ENCODE measurements around the gene SDK1.

The SDK1 gene

DNA sequence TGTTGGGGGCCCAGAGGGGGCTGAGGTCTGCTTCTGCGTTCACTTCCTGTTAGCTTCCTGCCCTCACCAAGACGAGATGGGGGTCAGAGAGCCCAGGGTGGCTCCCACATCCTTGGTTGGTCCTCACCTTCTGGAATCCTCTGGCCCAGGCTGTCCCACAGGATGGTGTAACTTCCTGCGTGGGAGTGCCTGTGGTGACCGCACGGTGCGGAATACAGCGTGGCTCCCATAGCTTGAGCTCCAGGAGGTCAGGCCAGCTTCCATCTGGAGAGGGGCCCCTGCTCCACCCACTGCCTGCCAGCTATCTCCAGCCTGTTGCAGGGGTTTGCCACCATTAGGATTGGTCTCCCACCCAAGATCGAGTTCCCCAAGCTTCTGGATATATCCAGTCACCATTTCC, 699.9 kb downstream of the SDK1 start:
- H3K27ac ChIP-seq: no peak overlapping the region
- no peak for TF ChIP-seq ZFX (IDR thresholded peaks at IDR 0.05)
- TF ChIP-seq, protein P1, sequence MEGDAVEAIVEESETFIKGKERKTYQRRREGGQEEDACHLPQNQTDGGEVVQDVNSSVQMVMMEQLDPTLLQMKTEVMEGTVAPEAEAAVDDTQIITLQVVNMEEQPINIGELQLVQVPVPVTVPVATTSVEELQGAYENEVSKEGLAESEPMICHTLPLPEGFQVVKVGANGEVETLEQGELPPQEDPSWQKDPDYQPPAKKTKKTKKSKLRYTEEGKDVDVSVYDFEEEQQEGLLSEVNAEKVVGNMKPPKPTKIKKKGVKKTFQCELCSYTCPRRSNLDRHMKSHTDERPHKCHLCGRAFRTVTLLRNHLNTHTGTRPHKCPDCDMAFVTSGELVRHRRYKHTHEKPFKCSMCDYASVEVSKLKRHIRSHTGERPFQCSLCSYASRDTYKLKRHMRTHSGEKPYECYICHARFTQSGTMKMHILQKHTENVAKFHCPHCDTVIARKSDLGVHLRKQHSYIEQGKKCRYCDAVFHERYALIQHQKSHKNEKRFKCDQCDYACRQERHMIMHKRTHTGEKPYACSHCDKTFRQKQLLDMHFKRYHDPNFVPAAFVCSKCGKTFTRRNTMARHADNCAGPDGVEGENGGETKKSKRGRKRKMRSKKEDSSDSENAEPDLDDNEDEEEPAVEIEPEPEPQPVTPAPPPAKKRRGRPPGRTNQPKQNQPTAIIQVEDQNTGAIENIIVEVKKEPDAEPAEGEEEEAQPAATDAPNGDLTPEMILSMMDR (conservative IDR thresholded peaks at IDR 0.05): no peak

- H3K27ac ChIP-seq: no peak overlapping the region
Observed at GRCh38 chr7:4001742-4002141, 700.7 kb downstream of the SDK1 start.

DNA sequence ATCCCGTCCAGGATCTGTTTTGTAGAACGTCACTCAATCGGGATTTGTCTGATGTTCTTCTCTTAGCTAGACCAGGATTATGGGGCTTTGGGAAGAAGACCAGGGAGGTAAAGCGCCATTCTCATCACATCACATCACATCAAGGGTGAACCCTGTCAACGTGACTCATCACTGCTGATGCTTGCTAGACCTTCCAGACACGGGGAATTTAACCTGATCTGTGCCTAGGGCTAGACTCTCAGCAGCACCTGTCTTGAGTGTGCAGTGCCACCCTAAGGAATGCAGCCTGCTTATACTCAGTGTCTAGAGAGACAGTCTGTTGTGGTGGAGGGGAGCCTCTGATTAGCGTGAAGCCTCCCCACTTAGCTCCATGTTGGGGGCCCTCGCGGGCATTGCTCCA, 702.5 kb downstream of the SDK1 start:
- no peak overlapping the region for H3K27ac ChIP-seq
- no peak for TF ChIP-seq ZFX (IDR thresholded peaks at IDR 0.05)
- TF ChIP-seq, protein P1 (conservative IDR thresholded peaks at IDR 0.05): no peak

More at GRCh38 chr7:4001742-4002141, 700.7 kb downstream of the SDK1 start:
- TF ChIP-seq, protein P1 (conservative IDR thresholded peaks at IDR 0.05): no peak
- no peak for TF ChIP-seq ZFX (IDR thresholded peaks at IDR 0.05)

DNA sequence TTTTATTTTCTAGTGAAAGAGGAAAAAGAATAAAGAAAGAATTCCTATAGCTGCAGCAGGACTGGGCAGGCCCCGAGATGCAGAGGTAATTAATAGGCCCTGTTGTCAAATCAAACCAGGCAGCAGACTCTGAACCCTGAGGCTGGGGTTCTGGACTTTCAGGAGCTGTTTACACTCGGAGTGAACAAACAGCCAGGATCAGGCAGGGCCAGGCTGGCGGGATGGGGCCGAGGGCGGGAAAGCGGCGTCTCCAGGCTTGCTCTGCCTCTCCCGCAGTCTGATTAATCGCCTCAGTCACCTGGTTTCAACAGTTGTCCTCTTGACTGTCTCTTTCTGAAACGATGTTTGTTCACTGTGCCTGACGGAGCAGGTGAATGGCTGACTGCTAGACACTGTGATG, 705.6 kb downstream of the SDK1 start:
- TF ChIP-seq ZFX (IDR thresholded peaks at IDR 0.05): no peak
- TF ChIP-seq, protein P1 (conservative IDR thresholded peaks at IDR 0.05): no peak
- peak overlapping the region; percentile 9; the same call in 1 of the 2 replicates for H3K27ac ChIP-seq

DNA sequence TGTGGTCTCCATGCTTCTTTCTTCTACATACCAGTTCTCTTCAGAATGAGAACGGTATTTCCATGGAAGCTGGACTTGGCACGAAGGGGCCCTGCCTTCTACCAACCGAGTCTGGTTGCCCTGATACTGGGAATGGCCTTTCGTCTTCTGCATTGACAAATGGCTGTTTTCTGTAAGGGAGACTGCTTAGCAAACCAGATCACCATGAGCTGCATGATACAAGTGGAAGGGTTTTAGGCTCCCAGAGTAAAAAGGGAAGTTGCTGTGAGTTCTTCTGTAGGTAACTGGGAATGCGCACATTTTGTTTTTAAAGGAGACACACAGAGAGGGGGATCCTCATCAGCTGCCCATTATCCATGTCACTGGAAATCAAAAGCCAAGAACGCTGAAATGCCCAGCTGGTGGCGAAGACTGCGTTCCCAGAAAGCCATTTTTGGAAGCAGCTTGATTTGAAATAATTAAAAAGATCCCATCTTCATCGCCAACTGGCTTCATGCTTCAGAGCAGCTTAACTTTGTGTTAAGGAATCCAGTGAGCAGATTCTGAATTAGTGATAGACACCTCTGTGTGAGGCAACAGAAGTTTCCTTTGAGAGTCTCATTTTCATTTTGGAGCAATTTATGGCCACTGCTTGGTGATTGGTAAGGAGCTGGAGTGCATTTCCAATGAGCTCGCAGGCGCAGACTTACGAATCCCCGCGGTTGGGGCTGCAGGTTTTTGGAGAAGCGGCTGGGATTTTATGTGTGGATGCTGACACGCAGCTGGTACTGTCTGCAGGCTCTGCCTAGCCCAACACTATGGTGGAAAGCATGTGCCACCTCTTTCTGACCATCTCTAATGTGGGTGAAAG, 708.4 kb downstream of the SDK1 start:
- no peak for TF ChIP-seq ZFX (IDR thresholded peaks at IDR 0.05)
- TF ChIP-seq, protein P1 (conservative IDR thresholded peaks at IDR 0.05): no peak

GRCh38 chr7:4010061-4010605, 709.1 kb downstream of the SDK1 start:
- TF ChIP-seq, protein P1 (conservative IDR thresholded peaks at IDR 0.05): no peak
- no peak for TF ChIP-seq ZFX (IDR thresholded peaks at IDR 0.05)

More for the DNA sequence above, 708.4 kb downstream of the SDK1 start:
- H3K27ac ChIP-seq: no peak overlapping the region

DNA sequence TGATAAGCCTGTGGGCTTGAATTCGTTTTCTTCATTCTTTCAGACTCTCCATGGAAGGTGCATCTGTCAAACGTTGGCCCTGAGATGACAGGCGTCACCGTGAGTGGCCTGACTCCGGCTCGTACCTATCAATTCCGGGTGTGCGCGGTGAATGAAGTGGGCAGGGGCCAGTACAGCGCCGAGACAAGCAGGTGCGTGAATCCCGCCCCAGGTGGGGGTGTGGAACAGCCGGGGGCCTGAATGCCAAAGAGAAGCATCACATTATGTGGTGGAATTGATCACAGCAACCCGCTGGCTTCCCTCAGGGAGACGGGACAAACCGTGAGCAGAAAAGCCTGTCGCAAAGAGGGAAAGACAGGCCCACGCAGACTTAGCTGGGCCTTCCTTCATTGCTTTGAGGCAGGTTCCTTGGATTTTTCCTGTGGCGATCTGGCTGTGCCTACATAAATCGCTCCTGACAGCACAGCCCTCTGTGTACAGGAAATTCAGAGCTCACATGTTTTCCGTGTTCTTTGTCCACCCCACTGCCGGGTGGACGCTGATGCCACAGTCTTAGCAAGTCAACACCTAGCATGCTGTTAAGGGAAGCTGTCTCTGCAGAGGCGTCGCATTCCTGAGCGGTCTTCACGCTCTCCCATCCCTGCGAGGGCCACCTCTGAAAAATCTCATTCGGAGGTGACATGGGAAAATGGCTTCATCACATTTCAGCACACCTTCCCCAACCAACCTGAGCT, 710.0 kb downstream of the SDK1 start:
- TF ChIP-seq, protein P1 (conservative IDR thresholded peaks at IDR 0.05): no peak
- TF ChIP-seq ZFX (IDR thresholded peaks at IDR 0.05): no peak
- no peak overlapping the region for H3K27ac ChIP-seq

More at GRCh38 chr7:4010061-4010605, 709.1 kb downstream of the SDK1 start:
- H3K27ac ChIP-seq: no peak overlapping the region
